Tibial nerve (tissue), 4 donors: ENCODE data around the gene GABBR2. TPM values are rescaled to one million over a fixed set of nuclear protein-coding genes. Genes with fewer than 3 reads are reported as not detected.

Experiments used
- DNase-seq, 2 donors: peaks; one replicate each; pipeline ENCODE4 v3.0.0-alpha.2; 2019; ENCODE audit warnings: low spot score in 2 of 2
- H3K27ac ChIP-seq, 4 donors: fragments of 200-600 bp; sonication (generic) in 3 of 4; one replicate each; pipeline ENCODE4 v1.5.1; 2017 to 2019; ENCODE audit warnings: mild to moderate bottlenecking in 1 of 4
- H3K27me3 ChIP-seq, 2 donors: fragments of 200-600 bp; sonication (generic) in 1 of 2; one replicate each; pipeline versions ENCODE4 v1.5.1 to v1.6.0; 2017 to 2019
- H3K36me3 ChIP-seq, 3 donors: fragments of 200-600 bp; sonication (generic); one replicate each; pipeline ENCODE4 v1.5.1; 2018 to 2019
- H3K4me1 ChIP-seq, 4 donors: fragments of 200-600 bp; sonication (generic) in 3 of 4; one replicate each; pipeline ENCODE4 v1.5.1; 2017 to 2019
- H3K4me3 ChIP-seq, 4 donors: fragments of 200-600 bp; sonication (generic) in 3 of 4; one replicate each; pipeline ENCODE4 v1.5.1; 2017 to 2019; ENCODE audit warnings: mild to moderate bottlenecking in 1 of 4, moderate library complexity in 1 of 4
- H3K9me3 ChIP-seq, 4 donors: fragments of 200-600 bp; sonication (generic) in 3 of 4; one replicate each; pipeline ENCODE4 v1.5.1; 2017 to 2019
- EP300 ChIP-seq, 2 donors: sonication (generic); formaldehyde crosslinking; IDR thresholded peaks; one replicate each; pipeline ENCODE4 v1.6.1; 2017; ENCODE audit warnings: antibody characterized with exemption in 2 of 2, mild to moderate bottlenecking in 1 of 2
- POLR2A ChIP-seq, 2 donors: fragments of 450-650 bp; IDR thresholded peaks; one replicate each; pipeline ENCODE4 v1.6.1; 2017; ENCODE audit warnings: antibody characterized with exemption in 2 of 2, mild to moderate bottlenecking in 2 of 2, moderate library complexity in 2 of 2
- WGBS, 2 donors: methylation state at CpG; one replicate each; pipeline ENCODE4 v1.1.5; 2018; 5-methylcytosine and 5-hydroxymethylcytosine counted together
- total RNA-seq, 4 donors: library from RNA; depleted of rRNA; stranded (reverse); fragments of >200 nt; gene quantifications; one replicate each; pipeline ENCODE4 v1.1.0, GENCODE V29; 2016
- TF ChIP-seq, protein P1 (sequence below), 5 experiments: fragments of 200-600 bp in 3 of 5; fragments of 450-650 bp in 2 of 5; sonication (generic) in 3 of 5; IDR thresholded peaks; one replicate each; pipeline ENCODE4 v1.5.1; 2016 to 2019; ENCODE audit warnings: antibody characterized with exemption in 5 of 5, mild to moderate bottlenecking in 3 of 5, moderate library complexity in 2 of 5

GABBR2 gene
- total RNA-seq, 4 donors from 2014 or later: 0.20 to 0.22 TPM; not detected in 2

DNA sequence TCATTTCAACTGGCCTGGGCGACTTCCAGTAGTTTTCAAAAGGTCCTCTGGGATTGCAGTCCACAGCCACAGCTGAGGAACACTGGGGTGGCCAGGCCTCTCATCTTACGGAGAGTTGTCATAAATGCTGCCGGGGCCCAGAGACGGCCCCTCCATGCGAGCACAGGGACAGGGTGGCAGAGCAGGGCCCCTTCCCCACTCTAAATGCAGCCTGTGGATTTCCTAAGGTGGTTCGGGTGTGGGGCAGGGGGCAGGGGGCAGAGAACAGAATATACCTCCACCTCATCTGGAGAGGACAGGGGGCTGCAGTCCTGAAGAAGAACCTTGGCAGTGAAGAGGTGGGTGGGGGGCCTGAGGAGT is 339.7 kb downstream of the GABBR2 start:
- H3K27ac ChIP-seq: no peak overlapping the region
- no peak for DNase-seq
- WGBS, 2 donors: 72 to 80% methylated on average over 6 of the region's 6 CpGs

DNA sequence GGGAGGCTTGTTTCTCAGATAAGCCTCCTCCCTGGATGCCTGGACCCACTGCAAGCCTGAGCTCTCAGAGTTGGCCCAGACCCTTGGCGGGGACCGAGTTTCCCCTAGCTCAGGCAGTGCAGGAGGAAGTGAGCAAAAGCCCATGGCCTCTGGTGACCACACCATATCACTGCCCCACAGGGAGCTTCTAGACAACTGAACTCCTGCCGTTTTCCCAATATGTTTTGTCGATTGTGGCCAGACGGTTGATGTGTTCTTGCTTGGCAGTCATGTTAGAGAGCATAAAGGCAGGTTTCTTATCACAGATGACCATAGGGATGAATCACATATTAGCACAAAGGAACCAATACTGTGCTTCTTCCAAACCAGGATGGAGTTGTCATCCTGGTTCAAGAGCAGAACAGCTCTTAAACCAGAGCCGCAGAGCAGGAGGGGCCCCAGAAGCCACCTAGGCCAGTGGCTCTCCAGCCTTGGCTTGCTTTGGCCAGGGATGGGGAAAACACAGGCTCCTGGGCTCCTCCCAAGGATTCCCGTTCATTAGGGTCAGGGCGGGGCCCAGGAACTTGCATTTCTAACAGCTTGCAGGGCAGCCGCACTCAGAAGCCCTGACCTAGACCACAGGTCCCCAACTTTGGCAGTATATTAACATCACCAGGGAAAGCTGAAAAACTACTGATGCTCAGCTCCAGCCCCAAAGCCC is 340.2 kb downstream of the GABBR2 start:
- H3K36me3 ChIP-seq: no peaks in the 10 kb centered on the region
- 60 to 69% methylated on average over 9 of the region's 9 CpGs for WGBS, 2 donors
- no peak overlapping the region for H3K4me3 ChIP-seq
- no peak overlapping the region for H3K27ac ChIP-seq
- H3K4me1 ChIP-seq: no peaks in the 10 kb centered on the region
- peaks cover 0 to 20% (median 1%) of the 10 kb centered on the region in 4 donors for H3K9me3 ChIP-seq
- TF ChIP-seq, protein P1, sequence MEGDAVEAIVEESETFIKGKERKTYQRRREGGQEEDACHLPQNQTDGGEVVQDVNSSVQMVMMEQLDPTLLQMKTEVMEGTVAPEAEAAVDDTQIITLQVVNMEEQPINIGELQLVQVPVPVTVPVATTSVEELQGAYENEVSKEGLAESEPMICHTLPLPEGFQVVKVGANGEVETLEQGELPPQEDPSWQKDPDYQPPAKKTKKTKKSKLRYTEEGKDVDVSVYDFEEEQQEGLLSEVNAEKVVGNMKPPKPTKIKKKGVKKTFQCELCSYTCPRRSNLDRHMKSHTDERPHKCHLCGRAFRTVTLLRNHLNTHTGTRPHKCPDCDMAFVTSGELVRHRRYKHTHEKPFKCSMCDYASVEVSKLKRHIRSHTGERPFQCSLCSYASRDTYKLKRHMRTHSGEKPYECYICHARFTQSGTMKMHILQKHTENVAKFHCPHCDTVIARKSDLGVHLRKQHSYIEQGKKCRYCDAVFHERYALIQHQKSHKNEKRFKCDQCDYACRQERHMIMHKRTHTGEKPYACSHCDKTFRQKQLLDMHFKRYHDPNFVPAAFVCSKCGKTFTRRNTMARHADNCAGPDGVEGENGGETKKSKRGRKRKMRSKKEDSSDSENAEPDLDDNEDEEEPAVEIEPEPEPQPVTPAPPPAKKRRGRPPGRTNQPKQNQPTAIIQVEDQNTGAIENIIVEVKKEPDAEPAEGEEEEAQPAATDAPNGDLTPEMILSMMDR (IDR thresholded peaks at IDR 0.05): no peak
- TF ChIP-seq POLR2A (IDR thresholded peaks at IDR 0.05): no peak
- H3K27me3 ChIP-seq: no peaks in the 10 kb centered on the region
- DNase-seq: no peak

More for the DNA sequence above, 339.7 kb downstream of the GABBR2 start:
- no peak for TF ChIP-seq POLR2A (IDR thresholded peaks at IDR 0.05)
- TF ChIP-seq, protein P1 (IDR thresholded peaks at IDR 0.05): no peak
- no peak for TF ChIP-seq EP300 (IDR thresholded peaks at IDR 0.05)
- Histone ChIP-seq H3K27me3 (no peaks in the 10 kb centered on the region), H3K4me1 (no peaks in the 10 kb centered on the region), H3K36me3 (no peaks in the 10 kb centered on the region), H3K9me3 (peaks cover 0 to 20% (median 1%) of the 10 kb centered on the region in 4 donors), H3K4me3 (no peak overlapping the region)

DNA sequence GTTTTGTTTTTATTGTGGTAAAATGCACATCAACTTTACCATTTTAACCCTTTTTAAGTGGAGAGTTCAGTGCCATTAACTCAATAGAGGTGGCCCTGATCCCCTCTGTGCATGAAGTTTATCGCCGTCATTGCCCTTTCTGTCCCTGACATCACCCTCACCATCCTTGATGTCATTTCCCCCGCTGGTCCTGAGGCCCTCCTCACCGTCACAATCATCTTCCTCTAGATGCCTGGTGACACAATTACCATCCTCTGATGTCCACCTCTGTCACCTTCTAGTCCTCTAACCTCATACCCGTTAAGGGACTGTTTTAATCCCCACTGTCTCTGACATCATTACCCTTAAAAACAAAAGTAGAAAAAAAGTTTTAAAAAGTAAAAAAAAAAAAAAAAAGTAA is 340.8 kb downstream of the GABBR2 start:
- no peak overlapping the region for H3K4me3 ChIP-seq
- H3K36me3 ChIP-seq: no peaks in the 10 kb centered on the region
- H3K4me1 ChIP-seq: no peaks in the 10 kb centered on the region
- H3K27me3 ChIP-seq: no peaks in the 10 kb centered on the region
- no peak for TF ChIP-seq POLR2A (IDR thresholded peaks at IDR 0.05)
- no peak for TF ChIP-seq EP300 (IDR thresholded peaks at IDR 0.05)
- 73 to 76% methylated on average over 5 of the region's 5 CpGs for WGBS, 2 donors
- peaks cover 0 to 20% (median 1%) of the 10 kb centered on the region in 4 donors for H3K9me3 ChIP-seq
- no peak for DNase-seq
- H3K27ac ChIP-seq: no peak overlapping the region

DNA sequence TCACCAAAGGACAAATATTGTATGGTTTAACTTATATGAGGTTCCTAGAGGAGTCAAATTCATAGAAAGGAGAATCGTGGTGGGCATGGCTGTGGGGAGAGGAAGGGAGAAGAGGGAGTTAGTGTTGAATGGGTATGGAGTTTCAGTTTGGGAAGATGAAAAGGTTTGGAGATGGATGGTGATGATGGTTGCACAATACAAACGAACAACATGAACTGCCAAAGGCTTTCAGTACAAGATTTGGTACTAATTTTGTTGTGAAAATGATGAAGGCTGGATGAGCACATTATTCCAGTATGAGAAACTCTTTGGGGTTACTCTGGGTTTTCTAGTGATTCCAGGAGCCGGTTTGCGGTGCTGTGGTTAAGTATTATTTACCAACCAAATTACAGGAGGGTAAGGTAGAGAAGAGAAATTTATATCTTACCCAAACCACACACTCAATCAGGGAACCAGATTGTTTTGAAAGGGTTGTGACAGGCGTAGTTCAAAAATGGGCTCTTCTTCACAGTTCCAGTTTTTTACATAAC is 341.3 kb downstream of the GABBR2 start:
- H3K27me3 ChIP-seq: no peaks in the 10 kb centered on the region
- 79 to 86% methylated on average over 5 of the region's 5 CpGs for WGBS, 2 donors

DNA sequence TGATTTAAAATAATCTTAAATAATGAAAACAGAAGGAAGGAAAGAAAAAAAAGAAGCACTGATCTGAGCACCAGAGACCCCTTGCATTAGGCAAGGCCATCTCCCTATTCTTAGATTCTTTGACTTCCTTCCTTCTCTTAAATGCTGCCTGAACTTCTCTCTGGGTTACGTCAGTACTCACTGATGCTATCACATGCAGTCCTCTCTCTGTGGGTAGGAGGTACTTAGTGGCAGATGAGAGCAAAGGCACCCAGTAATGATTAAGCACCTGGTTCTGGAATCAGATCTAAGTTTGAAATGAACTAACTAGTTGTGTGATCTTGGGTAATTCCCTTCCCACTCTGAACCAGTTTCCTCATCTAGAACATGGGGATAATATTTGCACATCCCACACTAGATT is 343.0 kb downstream of the GABBR2 start:
- H3K4me3 ChIP-seq: no peak overlapping the region
- H3K4me1 ChIP-seq: no peaks in the 10 kb centered on the region
- H3K36me3 ChIP-seq: no peaks in the 10 kb centered on the region
- peaks cover 0 to 20% (median 1%) of the 10 kb centered on the region in 4 donors for H3K9me3 ChIP-seq
- no peaks in the 10 kb centered on the region for H3K27me3 ChIP-seq
- 74 to 80% methylated on average over 1 of the region's 1 CpG for WGBS, 2 donors
- TF ChIP-seq, protein P1 (IDR thresholded peaks at IDR 0.05): no peak
- no peak for TF ChIP-seq POLR2A (IDR thresholded peaks at IDR 0.05)
- no peak for TF ChIP-seq EP300 (IDR thresholded peaks at IDR 0.05)
- no peak for DNase-seq
- H3K27ac ChIP-seq: no peak overlapping the region

More for the DNA sequence above, 341.3 kb downstream of the GABBR2 start:
- Histone ChIP-seq H3K27ac (no peak overlapping the region), H3K4me1 (no peaks in the 10 kb centered on the region), H3K9me3 (peaks cover 0 to 20% (median 1%) of the 10 kb centered on the region in 4 donors), H3K36me3 (no peaks in the 10 kb centered on the region), H3K4me3 (no peak overlapping the region)
- TF ChIP-seq EP300 (IDR thresholded peaks at IDR 0.05): no peak
- TF ChIP-seq, protein P1 (IDR thresholded peaks at IDR 0.05): no peak
- no peak for TF ChIP-seq POLR2A (IDR thresholded peaks at IDR 0.05)
- no peak for DNase-seq
